Activated naive CD4-positive, alpha-beta T cell treated with anti-CD3 and anti-CD28 coated beads, Interleukin-2, amount 50 U/mL, for 72 hours (primary cell): ENCODE results near the gene RANBP2. TPM values are rescaled to one million over a fixed set of nuclear protein-coding genes. Genes with fewer than 3 reads are reported as not detected.

Experiments used
- ATAC-seq, 2 donors: fragments of 150-1000 bp; cut with Tn5 transposase; 2 replicates each; pipeline ENCODE4 v1.10.0; 2021; ENCODE audit warnings: mild to moderate bottlenecking in 2 of 2, moderate library complexity in 2 of 2
- DNase-seq, 2 donors: peaks; one replicate each; pipeline ENCODE4 v3.0.0; 2021 to 2022; ENCODE audit warnings: low spot score in 2 of 2
- H3K27ac Mint-ChIP-seq, 2 donors: one replicate each; pipeline ENCODE4 v1.8.0; 2022; ENCODE audit warnings: mild to moderate bottlenecking in 2 of 2, mixed read lengths in 2 of 2
- H3K36me3 Mint-ChIP-seq, 2 donors: one replicate each; pipeline ENCODE4 v1.8.0; 2022; ENCODE audit warnings: mixed read lengths in 2 of 2
- H3K9me3 Mint-ChIP-seq, 2 donors: one replicate each; pipeline ENCODE4 v1.8.0; 2022; ENCODE audit warnings: mixed read lengths in 2 of 2
- total RNA-seq, 2 donors: library from RNA; stranded (reverse); gene quantifications; one replicate each; pipeline ENCODE4 v1.2.3, GENCODE V29; 2022

Gene RANBP2
- total RNA-seq, 2 donors from 2014 or later = 59.6 to 72.5 TPM

DNA sequence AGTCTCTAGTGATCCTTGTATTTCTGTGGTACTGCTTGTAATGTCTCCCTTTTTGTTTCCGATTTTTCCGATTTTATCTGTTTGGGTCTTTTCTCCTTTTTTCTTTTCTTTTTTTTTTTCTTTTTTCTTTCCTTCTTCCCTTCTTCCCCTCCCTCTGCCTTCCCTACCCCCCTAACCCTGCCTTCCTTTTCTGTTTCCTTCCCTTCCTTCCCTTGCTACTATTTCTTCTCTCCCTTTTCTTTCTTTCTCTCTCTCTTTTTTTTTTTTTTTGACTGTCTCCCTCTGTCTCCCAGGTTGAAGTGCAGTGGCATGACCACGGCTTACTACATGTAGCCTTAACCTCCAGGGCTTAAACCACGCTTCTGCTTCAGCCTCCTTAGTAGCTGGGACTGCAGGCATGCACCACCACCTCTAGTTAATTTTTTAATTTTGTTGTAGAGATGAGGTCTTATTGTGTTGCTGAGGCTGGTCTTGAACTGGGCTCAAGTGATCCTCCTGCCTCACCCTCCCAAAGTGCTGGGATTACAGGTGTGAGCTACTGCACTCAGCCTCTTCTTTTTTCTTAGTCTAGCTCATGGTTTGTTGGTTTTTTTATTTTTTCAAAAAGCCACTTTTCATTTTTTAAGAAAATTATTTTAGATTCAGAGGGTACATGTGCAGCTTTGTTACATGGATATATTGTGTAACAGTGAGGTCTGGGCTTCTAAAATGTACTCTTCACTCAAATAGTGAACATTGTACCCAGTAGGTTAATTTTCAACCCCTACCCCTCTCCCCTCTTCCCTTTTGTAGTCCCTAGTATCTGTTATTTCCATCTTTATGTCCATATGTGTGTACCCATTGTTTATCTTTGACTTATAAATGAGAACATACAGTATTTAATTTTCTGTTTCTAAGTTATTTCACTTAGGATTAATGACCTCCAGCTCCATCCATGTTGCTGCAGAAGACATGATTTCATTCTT, 92.0 kb downstream of the RANBP2 start:
- DNase-seq (no peak), ATAC-seq (no peak)
- peak overlapping the region in 1 of 2 donors; percentile 12 for H3K27ac Mint-ChIP-seq
- peaks cover 20 to 21% of the 10 kb centered on the region in 2 donors for H3K9me3 Mint-ChIP-seq
- peaks cover 40 to 55% of the 10 kb centered on the region in 2 donors for H3K36me3 Mint-ChIP-seq

DNA sequence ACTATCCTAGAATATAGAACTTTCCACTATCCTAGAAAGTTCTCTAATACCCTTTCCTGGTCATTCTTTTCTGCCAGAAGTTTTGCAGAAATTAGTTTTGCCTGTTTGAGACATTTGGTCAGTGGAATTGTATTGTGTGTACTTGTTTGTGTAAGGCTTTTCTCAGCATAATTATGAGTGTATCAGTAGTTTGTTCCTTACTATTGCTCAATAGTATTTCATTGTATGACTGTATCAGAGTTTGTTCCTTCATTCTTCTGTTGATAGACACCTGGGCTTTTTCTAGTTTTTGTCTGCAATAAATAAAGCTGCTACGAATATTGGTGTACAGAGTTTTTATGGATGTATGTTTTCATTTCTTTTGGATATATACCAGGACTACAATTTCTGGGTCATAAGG, 94.5 kb downstream of the RANBP2 start:
- peaks cover 17 to 18% of the 10 kb centered on the region in 2 donors for H3K9me3 Mint-ChIP-seq
- peaks cover 41 to 50% of the 10 kb centered on the region in 2 donors for H3K36me3 Mint-ChIP-seq
- DNase-seq (no peak), ATAC-seq (no peak)
- no peak overlapping the region for H3K27ac Mint-ChIP-seq

DNA sequence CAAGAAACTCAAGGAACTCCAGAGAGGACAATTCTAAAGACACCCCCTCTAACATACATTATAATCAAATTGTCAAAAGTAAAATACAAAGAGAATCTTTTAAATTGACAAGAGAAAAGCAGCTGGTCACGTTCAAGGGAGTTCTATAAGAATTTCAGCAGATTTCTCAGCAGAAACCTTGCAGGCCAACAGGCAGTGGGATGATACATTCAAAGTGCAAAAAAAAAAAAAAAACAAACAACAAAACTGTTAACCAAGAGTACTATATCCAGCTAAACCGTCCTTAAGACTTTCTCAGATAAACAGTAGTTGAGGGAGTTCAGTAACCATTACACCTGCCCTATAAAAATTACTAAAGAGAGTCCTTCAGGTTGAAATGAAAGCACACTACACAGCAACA, 101.2 kb downstream of the RANBP2 start:
- Mint-ChIP-seq H3K36me3 (peaks cover 31 to 34% of the 10 kb centered on the region in 2 donors), H3K9me3 (peaks cover 8 to 10% of the 10 kb centered on the region in 2 donors), H3K27ac (no peak overlapping the region)
- DNase-seq (no peak), ATAC-seq (no peak)

DNA sequence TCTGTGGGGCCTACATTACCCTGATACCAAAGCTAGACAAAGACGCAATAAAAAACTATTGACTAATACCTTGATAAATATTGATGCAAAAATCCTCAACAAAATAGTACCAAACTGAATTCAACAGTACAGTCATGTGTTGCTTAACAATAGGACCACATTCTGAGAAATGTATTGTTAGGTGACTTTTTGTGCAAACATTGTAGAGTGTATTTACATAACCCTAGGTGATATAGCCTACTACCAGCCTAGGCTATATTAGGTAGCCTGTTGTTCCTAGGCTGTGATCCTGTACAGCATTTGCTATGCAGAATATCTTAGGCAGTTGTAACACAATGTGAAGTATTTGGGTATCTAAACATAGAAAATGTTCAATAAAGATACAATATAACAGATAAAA, 104.0 kb downstream of the RANBP2 start:
- Mint-ChIP-seq H3K9me3 (peaks cover 8 to 10% of the 10 kb centered on the region in 2 donors), H3K27ac (no peak overlapping the region), H3K36me3 (peaks cover 18 to 19% of the 10 kb centered on the region in 2 donors)
- DNase-seq (no peak), ATAC-seq (no peak)

DNA sequence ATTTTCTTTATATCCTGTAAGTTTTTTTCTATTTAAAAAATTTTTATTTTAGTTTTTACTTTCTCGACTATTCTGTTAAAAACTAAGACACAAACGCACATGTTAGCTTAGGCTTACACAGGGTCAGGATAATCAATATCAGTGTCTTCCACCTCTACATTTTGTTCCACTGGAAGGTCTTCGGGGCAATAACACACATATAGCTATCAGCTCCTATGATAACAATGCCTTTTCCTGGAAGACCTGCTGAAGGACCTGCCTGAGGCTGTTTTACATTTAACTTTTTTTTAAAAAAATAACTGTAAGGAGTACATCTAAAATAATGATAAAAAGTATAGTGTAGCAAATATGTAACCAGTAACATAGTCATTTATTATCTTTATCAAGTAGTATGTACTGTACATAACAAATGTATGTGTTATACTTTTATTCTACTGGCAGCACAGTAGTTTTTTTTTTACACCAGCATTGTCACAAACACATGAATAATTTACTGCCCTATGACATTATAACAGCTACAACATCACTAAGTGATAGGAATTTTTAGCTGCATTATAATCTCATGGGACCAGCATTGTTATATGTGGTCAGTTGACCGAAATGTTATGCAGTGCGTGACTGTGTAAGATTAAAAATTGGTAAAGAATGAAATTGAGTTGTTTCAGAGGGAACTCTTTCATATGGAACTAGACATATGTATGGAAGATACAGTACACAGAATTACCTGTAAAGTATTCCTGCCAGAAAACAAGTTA, 105.2 kb downstream of the RANBP2 start:
- Mint-ChIP-seq H3K9me3 (peaks cover 8 to 10% of the 10 kb centered on the region in 2 donors), H3K36me3 (peaks cover 10% of the 10 kb centered on the region in 2 donors), H3K27ac (no peak overlapping the region)
- ATAC-seq = no peak
- no peak for DNase-seq

DNA sequence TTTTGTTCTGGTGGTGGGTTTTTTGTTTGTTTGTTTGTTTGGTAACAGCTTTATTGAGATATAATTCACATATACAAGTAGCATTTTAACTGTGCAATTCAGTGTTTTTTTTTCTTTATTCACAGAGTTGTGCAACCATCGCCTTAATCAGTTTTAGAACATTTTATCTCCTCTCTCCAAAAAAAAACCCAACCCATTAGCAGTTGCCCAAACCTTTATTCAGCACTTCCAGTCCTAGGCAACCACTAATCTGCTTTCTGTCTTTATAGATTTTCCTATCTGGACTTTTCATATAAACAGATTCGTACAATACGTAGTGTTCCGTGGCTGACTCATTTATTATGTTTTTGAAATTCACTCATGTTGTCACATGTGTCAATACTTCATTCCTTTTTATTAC, 106.0 kb downstream of the RANBP2 start:
- peaks cover under 1 to 2% of the 10 kb centered on the region in 2 donors for H3K9me3 Mint-ChIP-seq
- H3K36me3 Mint-ChIP-seq = peaks cover 2 to 3% of the 10 kb centered on the region in 2 donors
- no peak overlapping the region for H3K27ac Mint-ChIP-seq
- ATAC-seq = no peak
- DNase-seq = no peak

DNA sequence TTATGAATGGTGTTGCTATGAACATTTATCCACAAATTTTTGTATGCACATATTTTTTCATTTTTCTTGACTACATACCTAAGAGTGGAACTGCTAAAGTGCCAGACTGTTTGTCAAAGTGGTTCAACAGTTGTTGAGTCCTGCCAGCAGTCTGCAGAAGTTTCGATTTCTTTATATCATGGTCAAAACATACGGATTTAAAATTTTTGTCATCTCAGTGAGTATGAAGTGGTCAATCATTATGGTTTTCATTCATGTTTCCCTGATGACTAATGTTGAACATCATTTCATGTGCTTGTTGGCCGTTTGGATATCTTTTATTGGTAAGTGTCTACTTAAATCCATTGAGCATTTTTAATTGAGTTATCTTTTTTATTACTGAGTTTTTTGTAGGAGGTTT, 106.5 kb downstream of the RANBP2 start:
- ATAC-seq (no peak), DNase-seq (no peak)
- no peaks in the 10 kb centered on the region for H3K9me3 Mint-ChIP-seq
- H3K36me3 Mint-ChIP-seq = no peaks in the 10 kb centered on the region
- no peak overlapping the region for H3K27ac Mint-ChIP-seq

DNA sequence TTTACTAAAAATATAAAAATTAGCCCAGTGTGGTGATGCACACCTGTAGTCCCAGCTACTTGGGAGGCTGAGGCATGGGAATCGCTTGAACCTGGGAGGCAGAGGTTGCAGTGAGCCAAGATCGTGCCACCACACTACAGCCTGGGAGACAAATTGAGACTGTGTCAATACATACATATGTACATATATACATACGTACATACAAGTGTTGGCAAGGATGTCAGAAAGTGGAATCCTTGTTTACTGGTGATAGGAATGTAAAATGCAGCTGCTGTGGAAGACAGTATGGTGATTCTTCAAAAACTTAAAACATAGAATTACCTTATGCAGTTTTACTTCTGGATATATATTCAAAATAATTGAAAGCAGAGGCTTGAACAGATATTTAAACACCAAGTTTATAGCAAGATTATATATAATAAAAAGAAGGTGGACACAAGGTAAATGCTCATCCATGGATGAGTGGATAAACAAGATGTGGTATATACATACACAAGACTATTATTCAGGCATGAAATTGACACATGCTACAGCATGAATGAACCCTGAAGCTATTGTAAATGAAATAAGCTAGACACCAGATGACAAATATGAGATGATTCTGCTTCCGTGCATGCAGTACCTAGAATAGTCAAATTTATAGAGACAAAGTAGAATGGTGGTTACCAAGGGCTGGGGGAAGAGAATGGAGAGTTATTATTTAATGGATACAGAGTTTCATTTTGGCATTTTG, 110.5 kb downstream of the RANBP2 start:
- Mint-ChIP-seq H3K27ac (no peak overlapping the region), H3K9me3 (no peaks in the 10 kb centered on the region), H3K36me3 (no peaks in the 10 kb centered on the region)
- no peak for DNase-seq
- ATAC-seq = no peak

DNA sequence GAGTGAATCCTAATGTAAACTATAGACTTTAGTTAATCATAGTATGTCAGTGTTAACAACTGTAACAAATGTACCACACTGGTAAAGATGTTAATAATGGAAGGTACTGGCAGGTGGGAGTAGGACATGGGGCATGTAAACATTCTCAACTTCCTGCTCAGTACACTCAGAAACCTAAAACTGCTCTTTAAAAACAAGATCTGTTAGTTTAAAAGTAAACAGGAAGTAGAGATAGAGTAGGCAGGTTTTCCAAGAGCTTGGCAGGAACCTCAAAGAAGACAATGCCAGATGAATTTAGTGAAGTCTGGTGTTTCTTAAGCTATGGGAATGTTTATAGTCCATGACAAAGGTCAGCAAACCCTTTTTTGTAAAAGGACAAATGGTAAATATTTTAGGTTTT, 113.9 kb downstream of the RANBP2 start:
- peaks cover 0 to 27% of the 10 kb centered on the region in 2 donors for H3K36me3 Mint-ChIP-seq
- peaks cover 0 to 8% of the 10 kb centered on the region in 2 donors for H3K9me3 Mint-ChIP-seq
- DNase-seq = no peak
- H3K27ac Mint-ChIP-seq = peak overlapping the region in 1 of 2 donors; percentile 11
- ATAC-seq = peak in 1 of 2 donors; percentile 27

DNA sequence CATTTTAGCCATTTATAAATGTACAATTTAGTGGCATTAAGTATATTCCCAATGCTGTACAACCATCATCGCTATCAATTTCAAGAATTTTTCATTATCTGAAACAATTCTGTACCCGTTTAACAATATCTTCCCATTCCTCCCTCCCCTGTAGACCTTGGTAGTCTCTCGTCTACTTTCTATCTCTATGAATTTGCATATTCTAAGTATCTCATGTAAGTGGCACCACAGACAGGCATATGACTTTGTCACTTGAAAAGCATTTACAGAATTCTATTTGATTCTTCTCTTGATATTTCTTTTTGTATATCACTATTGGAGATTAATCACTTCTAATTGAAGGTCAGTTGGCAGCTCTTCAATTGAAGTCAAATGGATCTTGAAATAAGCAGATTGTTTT, 115.3 kb downstream of the RANBP2 start:
- Mint-ChIP-seq H3K9me3 (peaks cover 0 to 8% of the 10 kb centered on the region in 2 donors), H3K36me3 (peaks cover 0 to 27% of the 10 kb centered on the region in 2 donors), H3K27ac (peak overlapping the region in 1 of 2 donors; percentile 84)
- peak in 1 of 2 donors; percentile 44 for ATAC-seq
- DNase-seq = no peak

DNA sequence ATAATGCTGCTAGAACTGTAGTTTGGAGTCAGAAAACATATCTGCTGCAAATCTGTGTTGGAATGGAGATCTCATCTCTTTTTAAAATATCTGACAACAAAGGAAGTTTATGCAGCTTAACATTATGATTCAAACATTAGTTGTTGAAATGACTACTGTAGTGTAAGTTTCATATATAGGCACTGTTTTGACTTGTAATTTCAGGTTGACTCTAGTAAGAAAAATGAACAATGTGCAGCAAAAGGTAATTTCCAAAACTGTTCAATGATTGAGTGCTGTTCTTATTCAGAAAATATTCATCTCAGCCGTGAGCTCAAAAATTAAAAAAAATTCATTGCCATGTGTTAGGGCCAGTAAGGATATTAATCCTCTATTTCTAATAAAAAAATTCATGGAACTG, 115.8 kb downstream of the RANBP2 start:
- ATAC-seq (peak; percentile 24 to 95), DNase-seq (no peak)
- Mint-ChIP-seq H3K9me3 (peaks cover 0 to 8% of the 10 kb centered on the region in 2 donors), H3K27ac (peak overlapping the region in 1 of 2 donors; percentile 84), H3K36me3 (peaks cover 0 to 29% of the 10 kb centered on the region in 2 donors)

Other genes with a start within 250 kb of the RANBP2 start
- gene LIMS1, start 185.0 kb upstream of the RANBP2 start, total RNA-seq = 10 to 100 TPM; 35.6 to 86.5 TPM
- 10 to 100 TPM in 1 of 2 donors, 1 to 10 TPM in 1; 6.5 to 16.0 TPM for gene CCDC138, start 67.3 kb downstream of the RANBP2 start, total RNA-seq